ENCODE data around the gene NEK3.
"Not testable (repeated sequence)": the region's sequence is repeated elsewhere in the genome, so short reads cannot be mapped to it uniquely, and the experiment has no call there.

The NEK3 gene

GRCh38 chr13:52159159-52159982 lies at the start of gene NEK3:
Gene NEK3 (minus strand): TSS chr13:52159597. CDS start chr13:52156191, 3,406 bp downstream.
- H3K27ac ChIP-seq = no peak within 1 kb of the TSS

GRCh38 chr13:52208384-52208783 lies 49.0 kb upstream of the NEK3 start:
- not testable (repeated sequence) for H3K27ac ChIP-seq

More at GRCh38 chr13:52159159-52159982, at the start of gene NEK3:
- TF ChIP-seq CTCF (IDR thresholded peaks at IDR 0.05) = no peak
- no peak for TF ChIP-seq ZFX (IDR thresholded peaks at IDR 0.05; ENCODE audit: borderline replicate concordance)

- not testable (repeated sequence) for H3K27ac ChIP-seq
Measured at GRCh38 chr13:52207896-52208295, 48.5 kb upstream of the NEK3 start.

GRCh38 chr13:52207337-52207736 lies 47.9 kb upstream of the NEK3 start:
- not testable (repeated sequence) for H3K27ac ChIP-seq

GRCh38 chr13:52204546-52204945 lies 45.1 kb upstream of the NEK3 start:
- not testable (repeated sequence) for H3K27ac ChIP-seq

DNA sequence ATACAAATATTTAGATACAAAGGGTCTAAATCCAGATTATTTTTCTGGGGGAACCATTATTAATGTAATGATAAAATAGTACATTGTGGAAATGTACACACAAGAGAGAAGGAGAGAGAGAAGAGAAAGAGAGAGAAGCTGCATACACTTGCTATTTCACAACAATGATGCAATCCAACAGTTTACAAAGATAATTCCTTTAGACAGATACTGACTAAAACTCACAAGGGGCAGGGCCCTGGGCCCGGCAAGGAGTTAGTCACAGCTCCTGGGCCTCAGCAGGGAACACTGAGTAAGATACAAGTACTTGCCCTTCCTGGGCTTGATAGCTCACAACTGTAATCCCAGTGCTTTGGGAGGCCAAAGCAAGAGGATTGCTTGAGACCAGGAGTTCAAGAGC lies 44.5 kb upstream of the NEK3 start:
- H3K27ac ChIP-seq = not testable (repeated sequence)

DNA sequence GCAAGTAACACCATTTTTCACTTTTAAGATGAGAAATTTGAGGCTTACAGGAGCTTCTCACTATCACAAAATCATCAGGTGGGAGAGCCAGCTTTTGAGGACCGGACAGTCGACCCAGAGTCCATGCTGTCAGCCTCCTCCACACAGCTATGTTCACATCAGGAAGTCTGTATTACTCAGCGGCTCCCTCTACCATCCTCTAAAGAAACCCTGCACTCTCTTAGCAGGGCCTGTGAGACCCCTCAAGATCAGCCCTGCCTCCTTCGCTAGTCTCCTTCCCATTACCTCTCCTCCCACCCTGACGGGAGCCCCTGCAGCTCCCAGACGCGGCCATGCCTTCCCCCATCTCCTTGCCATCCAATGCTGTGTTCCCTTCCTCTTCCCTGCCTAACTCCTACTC lies 43.1 kb upstream of the NEK3 start:
- not testable (repeated sequence) for H3K27ac ChIP-seq

DNA sequence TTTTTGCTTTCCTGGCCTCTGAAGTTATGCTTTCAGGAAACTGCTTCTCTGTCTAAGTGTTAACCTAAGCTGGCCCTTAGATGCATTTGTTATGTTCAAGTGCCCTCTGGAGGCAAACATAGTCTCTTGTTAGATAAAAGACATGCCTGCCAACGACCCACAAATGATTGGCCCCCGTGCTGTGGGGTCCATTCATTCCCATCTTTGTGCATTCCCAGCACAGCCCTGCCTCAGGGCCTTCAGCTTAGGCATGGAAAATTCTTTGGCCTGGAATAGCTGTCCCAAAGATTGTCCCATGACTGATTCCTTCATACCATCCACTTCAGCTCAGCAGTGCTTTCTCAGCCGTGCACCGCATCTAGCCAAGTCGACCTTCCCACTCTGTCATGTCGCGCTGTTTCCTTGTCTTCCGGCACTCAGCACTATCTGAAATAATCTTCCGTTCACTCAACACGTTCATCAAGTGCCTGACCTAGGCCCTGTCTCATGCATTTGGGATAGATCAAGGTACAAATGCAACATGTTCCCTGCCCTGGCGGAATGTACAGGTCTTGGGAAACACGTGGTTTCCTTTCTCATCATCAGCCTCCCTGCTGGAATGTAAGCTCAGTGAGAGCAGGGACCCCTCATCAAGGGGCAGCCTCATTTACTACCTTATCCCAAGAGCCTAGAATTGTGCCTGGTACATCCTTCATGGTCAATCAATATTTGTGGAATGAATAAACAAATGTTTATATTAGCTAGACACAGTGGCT lies 42.2 kb upstream of the NEK3 start:
- H3K27ac ChIP-seq = not testable (repeated sequence)
- TF ChIP-seq CTCF (IDR thresholded peaks at IDR 0.05) = peak; percentile 24; the same call in 1 of the 2 replicates

DNA sequence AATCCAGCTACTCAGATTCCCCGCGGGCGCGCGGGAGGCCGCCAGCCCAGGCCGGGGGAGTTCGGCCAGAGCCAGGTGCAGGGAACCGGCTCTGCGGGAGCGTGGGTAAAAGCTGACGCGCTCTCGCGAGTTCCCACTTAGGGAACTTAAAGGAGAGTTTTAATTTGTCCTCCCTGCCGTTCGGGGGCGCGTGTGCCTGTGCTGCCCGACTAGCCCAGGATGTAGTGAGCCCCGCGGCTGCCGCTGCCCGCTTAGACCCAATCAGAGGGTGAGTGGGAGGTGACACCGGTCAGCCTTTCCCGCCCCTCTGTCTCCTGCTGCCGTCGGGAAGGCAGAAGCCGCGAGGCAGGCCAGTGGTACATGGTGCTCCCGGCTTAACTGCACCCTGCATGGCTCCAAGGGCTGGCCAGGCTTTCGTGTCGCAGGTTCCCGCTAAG lies 36.0 kb upstream of the NEK3 start:
- no peak overlapping the region for H3K27ac ChIP-seq
- TF ChIP-seq CTCF (IDR thresholded peaks at IDR 0.05) (no peak), ZFX (IDR thresholded peaks at IDR 0.05; ENCODE audit: borderline replicate concordance) (no peak)

GRCh38 chr13:52194184-52194868 lies 34.9 kb upstream of the NEK3 start:
- peak overlapping the region; percentile 78 for H3K27ac ChIP-seq
- TF ChIP-seq CTCF (IDR thresholded peaks at IDR 0.05) (peak; percentile 16; the same call in 1 of the 2 replicates), ZFX (IDR thresholded peaks at IDR 0.05; ENCODE audit: borderline replicate concordance) (no peak)

GRCh38 chr13:52193587-52194183 lies 34.3 kb upstream of the NEK3 start:
- H3K27ac ChIP-seq = peak overlapping the region; percentile 78

GRCh38 chr13:52187424-52188187 lies 28.2 kb upstream of the NEK3 start:
- not testable (repeated sequence) for H3K27ac ChIP-seq

All from 22Rv1 (cell line).